B cell (primary cell): ENCODE results near the gene SPDYA. TPM values are rescaled to one million over a fixed set of nuclear protein-coding genes. Genes with fewer than 3 reads are reported as not detected.

Experiments
- ATAC-seq: fragments of 200-7000 bp; cut with Tn5 transposase; one replicate; pipeline ENCODE4 v1.10.0; 2021; ENCODE audit warnings: low read depth, mild to moderate bottlenecking, moderate number of reproducible peaks, moderate library complexity
- CTCF ChIA-PET: fragments of 350-600 bp; sonication (Branson Sonifier 250); formaldehyde crosslinking; loops from one replicate; lab custom pipeline; 2021; ENCODE audit warnings: antibody characterized with exemption, inconsistent platforms; lab: Charles Lee
- POLR2A ChIA-PET: fragments of 350-600 bp; sonication (Branson Sonifier 250); formaldehyde crosslinking; loops from one replicate; lab custom pipeline; 2021; ENCODE audit warnings: antibody characterized with exemption; lab: Charles Lee
- DNase-seq: peaks from one replicate; pipeline ENCODE4 v3.0.0; 2013
- H2AFZ ChIP-seq: 2 replicates; pipeline ENCODE4 v1.6.1; 2012; ENCODE audit warnings: mild to moderate bottlenecking, low read depth, low read length; ENCODE audit not compliant: insufficient read depth, poor library complexity, severe bottlenecking
- H3K27ac ChIP-seq, 2 donors: 1 replicate in 1 of 2; 2 replicates in 1 of 2; pipeline ENCODE4 v1.5.1; 2012 to 2013; ENCODE audit warnings: low read length in 2 of 2, mild to moderate bottlenecking in 2 of 2, moderate library complexity in 1 of 2
- H3K27me3 ChIP-seq, 4 experiments: fragments of 200-600 bp in 1 of 4; sonication (generic) in 1 of 4; replicated peaks in 1 of 4; 1 replicate in 2 of 4; 2 replicates in 2 of 4; pipeline versions ENCODE4 v1.6.1 to v1.7.0; 2013 to 2016; ENCODE audit warnings: low read length in 3 of 4, mild to moderate bottlenecking in 2 of 4, mixed read lengths in 1 of 4, moderate library complexity in 1 of 4; ENCODE audit not compliant: insufficient read depth in 4 of 4, control insufficient read depth in 3 of 4; ENCODE audit errors: control extremely low read depth in 1 of 4
- H3K36me3 ChIP-seq, 2 experiments: replicated peaks in 1 of 2; 1 replicate in 1 of 2; 2 replicates in 1 of 2; pipeline versions ENCODE4 v1.6.1 to v1.7.1; 2013; ENCODE audit warnings: low read length in 1 of 2; ENCODE audit not compliant: insufficient read depth in 2 of 2, control insufficient read depth in 1 of 2; ENCODE audit errors: control extremely low read depth in 1 of 2, extremely low read depth in 1 of 2
- H3K4me1 ChIP-seq, 2 donors: fragments of 200-600 bp in 1 of 2; sonication (generic) in 1 of 2; 1 replicate in 1 of 2; 2 replicates in 1 of 2; pipeline versions ENCODE4 v1.5.1 to v1.6.1; 2013 to 2017; ENCODE audit warnings: low read length in 2 of 2; ENCODE audit not compliant: control insufficient read depth in 2 of 2, insufficient read depth in 2 of 2
- H3K4me2 ChIP-seq: replicated peaks from 2 replicates; pipeline ENCODE3; 2012; ENCODE audit warnings: mild to moderate bottlenecking, low read depth, low read length; ENCODE audit not compliant: poor library complexity, severe bottlenecking
- H3K4me3 ChIP-seq, 5 experiments: fragments of 200-600 bp in 1 of 5; sonication (generic) in 1 of 5; 1 replicate in 3 of 5; 2 replicates in 2 of 5; pipeline versions ENCODE4 v1.5.1 to v1.7.0; 2011 to 2016; ENCODE audit warnings: low read length in 4 of 5, mild to moderate bottlenecking in 4 of 5, low read depth in 2 of 5, control low read depth in 1 of 5, moderate library complexity in 1 of 5; ENCODE audit not compliant: insufficient read depth in 1 of 5; ENCODE audit errors: control extremely low read depth in 1 of 5, extremely low read depth in 1 of 5
- H3K79me2 ChIP-seq: fragments of 200-600 bp; sonication (generic); one replicate; pipeline ENCODE4 v1.6.0; 2016; ENCODE audit warnings: low read length; ENCODE audit not compliant: control insufficient read depth, insufficient read depth
- H3K9ac ChIP-seq: fragments of 200-600 bp; sonication (generic); 2 replicates; pipeline ENCODE4 v1.6.1; 2017; ENCODE audit warnings: mild to moderate bottlenecking, low read length, moderate library complexity
- H3K9me3 ChIP-seq, 3 donors: one replicate each; pipeline versions ENCODE4 v1.6.1 to v1.7.1; 2013; ENCODE audit warnings: low read length in 2 of 3; ENCODE audit not compliant: control insufficient read depth in 2 of 3, insufficient read depth in 1 of 3; ENCODE audit errors: control extremely low read depth in 1 of 3
- H4K20me1 ChIP-seq: 2 replicates; pipeline ENCODE4 v1.6.0; 2012; ENCODE audit warnings: mild to moderate bottlenecking, low read length; ENCODE audit not compliant: insufficient read depth, control insufficient read depth, poor library complexity, severe bottlenecking
- H3K27ac Mint-ChIP-seq: one replicate; pipeline ENCODE4 v1.8.0; 2021; ENCODE audit warnings: mixed read lengths
- H3K27me3 Mint-ChIP-seq: one replicate; pipeline ENCODE4 v1.8.0; 2021; ENCODE audit warnings: mixed read lengths
- H3K4me1 Mint-ChIP-seq: one replicate; pipeline ENCODE4 v1.8.0; 2021; ENCODE audit warnings: mixed read lengths
- H3K4me3 Mint-ChIP-seq: one replicate; pipeline ENCODE4 v1.8.0; 2021; ENCODE audit warnings: mixed read lengths
- H3K9me3 Mint-ChIP-seq: one replicate; pipeline ENCODE4 v1.8.0; 2022; ENCODE audit warnings: mixed read lengths; ENCODE audit not compliant: insufficient read depth
- CTCF ChIP-seq: fragments of 200-600 bp; IDR thresholded peaks from one replicate; pipeline ENCODE4 v1.8.0; 2022; ENCODE audit warnings: antibody characterized with exemption, mild to moderate bottlenecking
- EZH2 ChIP-seq: IDR thresholded peaks from 2 replicates; pipeline ENCODE4 v1.6.1; 2012; ENCODE audit warnings: borderline replicate concordance, low read depth, mild to moderate bottlenecking, moderate library complexity, low read length; ENCODE audit not compliant: insufficient read depth, poor library complexity, severe bottlenecking
- WGBS: methylation state at CpG from one replicate; pipeline ENCODE4 v1.1.5; 2013; ENCODE audit warnings: missing lambda C conversion rate; ENCODE audit not compliant: insufficient coverage; 5-methylcytosine and 5-hydroxymethylcytosine counted together
- intact Hi-C: fragments of 100-400 bp; cut with micrococcal nuclease; formaldehyde crosslinking; loops from one replicate; pipeline ENCODE4 v1.10.0; 2022
- polyA plus RNA-seq: library from polyadenylated mRNA; depleted of rRNA; stranded (reverse); fragments of >200 nt; gene quantifications from 2 replicates; pipeline ENCODE4 v1.2.3, GENCODE V29; 2012
- total RNA-seq, 2 donors: library from RNA; stranded (reverse); fragments of 120-200 nt in 1 of 2; gene quantifications; 1 replicate in 1 of 2; 2 replicates in 1 of 2; pipeline versions ENCODE4 v1.2.3 to v1.2.4, GENCODE V29; 2013 to 2022

SPDYA gene
- total and polyA plus RNA-seq, 2 donors (not counting 1 experiment from before 2014, with no cell fraction given): 3.5 TPM; not detected in 1

- POLR2A ChIA-PET: interaction anchor here (1.1 to 3.7 kb wide), 2 partner anchors 23 to 142 kb away, joined by 5 to 35 read pairs; partner anchors contain the start of genes PPP1CB and TRMT61B
- CTCF ChIA-PET: interaction anchor here (1.3 kb wide), 1 partner anchor 10 kb away, joined by 4 read pairs; no protein-coding TSS in a partner anchor
- Mint-ChIP-seq H3K27ac (peak overlapping the region; percentile 44), H3K4me1 (peaks cover 33% of the 10 kb centered on the region), H3K4me3 (no peak overlapping the region), H3K27me3 (no peaks in the 10 kb centered on the region), H3K9me3 (no peaks in the 10 kb centered on the region)
- 100% methylated on average over 1 of the region's 21 CpGs for WGBS
- Histone ChIP-seq H3K4me2 (no peak overlapping the region), H3K27me3 (no peaks in the 10 kb centered on the region), H3K9ac (no peak overlapping the region), H4K20me1 (peaks cover 25% of the 10 kb centered on the region), H2AFZ (no peak overlapping the region), H3K4me3 (no peak overlapping the region), H3K27ac (no peak overlapping the region), H3K9me3 (peaks cover 0 to 9% (median 0%) of the 10 kb centered on the region in 3 donors), H3K4me1 (peaks cover 23 to 30% of the 10 kb centered on the region in 2 donors), H3K36me3 (no peaks in the 10 kb centered on the region), H3K79me2 (peaks cover 45% of the 10 kb centered on the region)
- intact Hi-C loops: loop anchor here (10.0 kb wide), 1 partner anchor 499 kb away; the partner anchor contains the start of gene FOSL2
- ATAC-seq (no peak), DNase-seq (no peak)
- TF ChIP-seq EZH2 (no peak), CTCF (no peak)
These were observed 82.9 kb downstream of the SPDYA start for GRCh38 chr2:28893488-28893887.

- Histone ChIP-seq H2AFZ (peak within 1 kb of the TSS; percentile 97), H3K36me3 (no peaks in the 10 kb centered on the region), H3K9ac (peak within 1 kb of the TSS; percentile 97), H3K4me2 (peak within 1 kb of the TSS; percentile 82), H3K27me3 (no peaks in the 10 kb centered on the region), H3K4me3 (peak within 1 kb of the TSS; percentile 64 to 89 (median 84)), H3K27ac (peak within 1 kb of the TSS; percentile 71 to 81), H3K9me3 (peaks cover 0 to 9% (median 0%) of the 10 kb centered on the region in 3 donors), H3K79me2 (peaks cover 57% of the 10 kb centered on the region), H3K4me1 (peaks cover 26 to 30% of the 10 kb centered on the region in 2 donors), H4K20me1 (peaks cover 37% of the 10 kb centered on the region)
- H3K4me3 Mint-ChIP-seq: peak within 1 kb of the TSS; percentile 92
- 1% methylated on average over 79 of the region's 79 CpGs for WGBS
- no peaks in the 10 kb centered on the region for H3K9me3 Mint-ChIP-seq
- ATAC-seq (peak; percentile 97), DNase-seq (peak; percentile 98)
- H3K27me3 Mint-ChIP-seq: no peaks in the 10 kb centered on the region
- peaks cover 43% of the 10 kb centered on the region for H3K4me1 Mint-ChIP-seq
- H3K27ac Mint-ChIP-seq: peak within 1 kb of the TSS; percentile 94
- intact Hi-C loops: loop anchor here (1.0 to 10.0 kb wide), 4 partner anchors 24 to 1004 kb away; partner anchors contain the start of genes BABAM2, FOSL2, PPP1CB and RBKS
- ChIA-PET POLR2A (interaction anchor here (0.6 to 3.7 kb wide), 5 partner anchors 11 to 1524 kb away, joined by 3 to 35 read pairs (median 5); partner anchors contain the start of genes PPP1CB, SNX17 and TRMT61B), CTCF (interaction anchor here (0.6 to 2.2 kb wide), 4 partner anchors 24 to 143 kb away, joined by 3 to 10 read pairs (median 4); partner anchors contain the start of genes PPP1CB and TRMT61B)
- TF ChIP-seq EZH2: no peak
- no peak for TF ChIP-seq CTCF
These were observed 84.0 kb downstream of the SPDYA start, which contains the start of gene WDR43 for GRCh38 chr2:28894470-28895188. Gene WDR43 (plus strand): TSS chr2:28894667. CDS start chr2:28894699, 32 bp downstream.
